Mucosa of gallbladder (tissue), 1 donor: Measurements from ENCODE around the gene FGF12. TPM values are rescaled to one million over a fixed set of nuclear protein-coding genes. Genes with fewer than 3 reads are reported as not detected.
A peak's percentile ranks its signal among the peaks of the same experiment; 100 is the strongest.

Source experiments
- DNase-seq: peaks from one replicate; pipeline ENCODE4 v3.0.0-alpha.2; 2020; ENCODE audit warnings: low spot score
- total RNA-seq: library from RNA; stranded (reverse); gene quantifications from one replicate; pipeline ENCODE4 v1.2.1, GENCODE V29; 2021
- donor health status: DM: no; HTN: no; CAD: no.

Gene FGF12
- total RNA-seq, 1 donor from 2014 or later, result 1.4 TPM

DNA sequence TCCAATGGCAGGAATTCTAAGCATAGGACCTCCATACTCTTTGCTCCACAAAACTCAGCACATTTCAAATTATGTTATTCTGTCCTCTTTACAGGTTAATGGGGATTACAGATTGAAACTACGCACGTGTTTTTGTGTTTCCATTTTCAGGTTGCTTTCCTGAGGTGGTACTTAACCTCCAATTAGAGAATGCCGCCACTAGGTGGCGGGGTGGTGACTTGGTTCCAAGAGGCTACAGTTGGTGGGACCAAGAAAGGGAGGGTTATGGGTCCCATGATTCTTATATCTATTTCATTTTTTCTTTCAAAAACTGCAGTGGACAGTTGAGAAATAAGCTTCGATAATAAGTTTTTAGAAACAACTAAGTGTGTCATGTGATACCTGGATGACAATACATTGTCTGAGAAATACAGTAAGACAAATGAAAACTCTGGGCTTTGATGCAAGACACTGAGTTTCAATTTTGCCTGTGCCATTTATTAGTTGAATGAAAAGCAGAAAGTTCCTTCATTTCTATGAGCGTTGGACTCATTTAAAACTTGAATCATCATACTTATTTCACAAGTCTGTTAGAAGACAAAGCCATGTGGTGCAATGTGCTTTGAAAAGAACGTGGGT lies 539.0 kb downstream of the FGF12 start:
- peak; percentile 40 for DNase-seq

DNA sequence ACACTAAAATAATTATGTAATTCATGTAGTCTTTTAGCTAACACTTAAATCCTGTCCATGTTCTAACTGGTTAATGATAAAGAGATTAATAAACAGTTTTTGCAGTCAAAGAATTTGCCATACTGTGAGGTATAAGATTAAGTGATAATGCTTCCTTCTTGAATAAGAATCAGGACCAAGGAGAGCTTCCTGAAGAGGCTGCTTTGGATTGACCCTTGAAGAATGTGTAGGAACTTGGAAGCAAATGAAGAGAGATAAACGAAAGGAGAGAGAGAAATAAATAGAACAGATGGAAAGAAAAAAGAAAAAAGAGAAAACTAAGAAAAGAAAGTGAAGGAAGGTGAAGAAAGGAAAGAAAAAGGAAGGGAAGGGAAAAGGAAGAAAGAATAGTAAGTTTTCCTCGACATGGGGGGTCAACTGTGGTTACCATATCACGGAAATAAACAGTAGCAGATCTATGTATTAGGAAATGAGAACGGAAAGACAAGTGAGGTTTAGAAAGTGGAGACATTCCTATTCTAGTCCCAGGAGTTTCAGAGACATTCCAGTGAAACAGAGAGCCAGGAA lies 539.8 kb downstream of the FGF12 start:
- no peak for DNase-seq

DNA sequence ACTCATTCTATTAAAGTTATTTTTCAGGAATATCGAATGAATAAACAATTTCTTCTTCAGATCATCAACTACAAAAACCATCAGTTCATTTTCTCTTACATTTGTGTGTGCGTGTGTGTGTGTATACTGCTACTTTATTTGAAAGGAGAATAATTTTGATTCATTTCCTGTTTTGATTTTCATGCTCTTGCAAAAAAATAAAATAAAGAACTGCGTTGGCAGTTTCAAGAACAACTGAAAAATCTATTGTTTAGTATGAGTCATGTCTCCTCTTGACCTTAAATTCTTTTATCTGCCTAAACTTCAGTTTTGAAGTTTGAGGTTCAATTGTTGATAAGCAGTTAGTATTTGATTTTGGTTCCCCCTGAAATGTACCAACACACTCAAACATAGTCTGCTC lies 540.8 kb downstream of the FGF12 start:
- DNase-seq, result no peak

DNA sequence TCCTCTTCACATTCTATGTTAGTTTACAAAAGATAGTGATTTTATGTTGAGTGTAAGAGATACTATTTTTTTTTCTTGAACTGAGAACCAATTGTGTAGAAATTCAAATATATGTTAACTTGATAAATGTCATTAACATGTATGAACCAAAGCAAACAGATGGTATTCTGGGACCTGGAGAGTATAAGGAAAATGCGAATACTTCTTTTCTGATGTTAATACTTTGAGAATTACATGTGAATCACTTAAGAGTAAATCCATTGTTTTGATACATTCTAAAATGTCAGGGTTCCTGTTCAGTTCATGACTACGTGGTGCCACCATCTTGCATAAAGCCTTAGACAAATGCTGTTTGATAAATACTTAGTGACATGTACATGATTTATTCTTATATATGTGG lies 541.3 kb downstream of the FGF12 start:
- no peak for DNase-seq

GRCh38 chr3:192183109-192183508 lies 544.2 kb downstream of the FGF12 start:
- no peak for DNase-seq

- DNase-seq, result no peak
Observed at GRCh38 chr3:192181151-192181550, 546.2 kb downstream of the FGF12 start.

DNA sequence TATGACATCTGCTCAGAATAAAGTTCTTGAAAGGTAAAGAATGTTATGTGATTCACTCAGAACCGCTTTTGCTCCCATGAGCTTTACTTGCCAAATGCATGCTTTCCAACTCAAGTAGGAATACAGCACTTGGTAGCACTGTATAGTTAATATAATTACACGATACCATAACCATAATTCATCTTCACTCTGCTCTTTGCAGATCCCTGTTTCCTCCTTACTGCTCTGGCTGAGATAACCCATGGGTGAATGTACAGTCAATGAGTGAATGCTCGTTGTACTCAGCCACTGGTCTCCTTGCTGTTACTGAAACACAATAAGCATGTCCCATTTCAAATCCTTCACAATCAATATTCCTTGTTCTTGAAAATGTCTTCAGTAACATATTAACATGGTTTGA lies 550.0 kb downstream of the FGF12 start:
- DNase-seq, result no peak

DNA sequence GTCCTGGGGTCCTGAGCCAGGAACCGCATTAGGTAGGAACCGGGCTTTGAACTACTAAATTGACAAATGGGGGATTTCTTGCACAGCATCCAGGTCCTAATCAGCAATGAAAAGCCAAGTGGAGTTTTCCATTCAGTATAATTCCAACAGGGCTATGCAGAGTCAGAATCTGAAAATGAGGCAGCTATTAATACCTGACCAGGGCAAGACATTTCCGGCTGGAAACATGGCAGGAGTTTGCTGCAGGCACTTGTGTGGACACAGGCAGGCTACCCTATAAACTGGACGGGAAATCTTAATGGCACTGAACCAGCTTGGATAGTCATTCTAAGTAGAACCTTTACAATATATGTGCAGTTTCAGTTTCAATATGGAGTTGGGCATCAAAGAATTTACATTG lies 553.1 kb downstream of the FGF12 start:
- DNase-seq, result no peak

GRCh38 chr3:192171213-192171612 lies 556.1 kb downstream of the FGF12 start:
- no peak for DNase-seq

DNA sequence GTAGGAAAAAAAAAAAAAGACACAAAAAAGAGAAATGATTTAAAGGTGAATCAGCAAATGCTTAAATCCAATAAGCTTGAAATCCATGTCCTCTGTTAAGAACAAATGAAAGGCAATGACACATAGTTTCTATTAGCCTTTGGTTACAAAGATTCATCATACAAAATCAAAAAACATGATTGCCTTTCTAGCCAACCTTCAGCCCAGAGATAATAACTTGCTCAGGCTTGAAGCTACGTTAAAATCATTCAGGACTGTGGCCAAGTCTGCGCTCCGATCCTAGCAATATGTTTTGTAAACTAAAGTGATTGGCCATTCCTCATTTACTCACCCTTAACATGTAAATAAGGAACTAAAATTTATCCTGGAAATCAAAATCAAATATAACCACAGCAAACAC lies 556.7 kb downstream of the FGF12 start:
- no peak for DNase-seq

- no peak for DNase-seq
Observed at GRCh38 chr3:192170031-192170430, 557.3 kb downstream of the FGF12 start.

GRCh38 chr3:192169332-192169915 lies 557.9 kb downstream of the FGF12 start:
- DNase-seq, result no peak

GRCh38 chr3:192168202-192168601 lies 559.1 kb downstream of the FGF12 start:
- DNase-seq, result no peak

GRCh38 chr3:192165552-192165951 lies 561.8 kb downstream of the FGF12 start:
- DNase-seq, result no peak

DNA sequence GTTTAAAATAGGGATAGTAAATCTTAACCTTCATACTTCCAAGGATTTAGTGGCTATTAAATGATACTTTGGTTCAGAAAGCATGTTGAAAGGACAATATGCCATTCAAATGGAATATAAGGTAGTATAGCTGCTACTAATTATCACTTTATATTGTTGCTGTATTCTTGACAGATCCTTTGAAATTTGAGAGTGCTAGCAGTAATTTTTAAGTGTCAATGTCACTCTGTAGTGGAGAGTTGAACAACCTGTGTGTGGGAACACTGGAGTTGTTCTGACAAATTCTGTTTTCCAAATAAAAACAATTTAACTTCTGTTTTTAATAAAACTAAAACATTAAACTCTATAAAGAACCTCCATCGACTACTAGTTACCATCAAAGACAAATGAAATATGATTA lies 565.7 kb downstream of the FGF12 start:
- no peak for DNase-seq

DNA sequence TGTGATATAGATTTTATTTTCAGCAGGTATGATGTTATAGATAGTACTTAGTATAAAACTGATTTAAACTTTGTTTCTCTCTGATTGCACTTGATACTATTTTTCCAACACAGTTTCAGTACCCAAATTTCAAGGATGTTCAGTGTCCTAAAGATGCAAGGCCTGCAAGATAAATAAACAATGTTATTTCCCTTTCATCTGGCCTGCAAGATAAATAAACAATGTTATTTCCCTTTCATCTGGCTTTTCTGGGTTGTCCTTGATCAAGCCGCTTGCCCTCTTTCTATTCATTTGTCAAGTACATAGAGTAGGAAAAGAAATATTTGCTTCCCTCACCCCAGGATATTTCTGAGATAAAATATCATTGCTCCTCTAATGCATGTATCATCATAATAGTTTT lies 571.0 kb downstream of the FGF12 start:
- DNase-seq, result no peak

- DNase-seq, result no peak
Observed at GRCh38 chr3:192155194-192155593, 572.1 kb downstream of the FGF12 start.

DNA sequence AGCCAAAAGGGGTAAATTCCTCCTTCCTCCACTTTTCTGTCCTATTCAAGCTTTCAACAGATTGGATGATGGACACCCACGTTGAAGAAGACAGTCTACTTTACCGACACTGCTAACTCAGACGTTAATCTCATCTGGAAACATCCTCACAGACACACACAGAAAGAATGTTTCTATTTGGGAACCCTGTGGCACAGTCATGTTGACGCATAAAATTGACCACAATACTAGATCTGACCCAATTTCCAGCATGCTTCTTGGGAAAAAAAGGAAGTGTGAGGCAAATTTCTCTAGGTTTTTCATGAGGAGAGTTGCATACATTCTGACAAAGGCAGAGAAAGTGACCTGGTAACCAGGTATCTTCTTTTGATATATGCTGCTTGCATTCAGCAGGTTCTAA lies 594.1 kb downstream of the FGF12 start:
- no peak for DNase-seq

DNA sequence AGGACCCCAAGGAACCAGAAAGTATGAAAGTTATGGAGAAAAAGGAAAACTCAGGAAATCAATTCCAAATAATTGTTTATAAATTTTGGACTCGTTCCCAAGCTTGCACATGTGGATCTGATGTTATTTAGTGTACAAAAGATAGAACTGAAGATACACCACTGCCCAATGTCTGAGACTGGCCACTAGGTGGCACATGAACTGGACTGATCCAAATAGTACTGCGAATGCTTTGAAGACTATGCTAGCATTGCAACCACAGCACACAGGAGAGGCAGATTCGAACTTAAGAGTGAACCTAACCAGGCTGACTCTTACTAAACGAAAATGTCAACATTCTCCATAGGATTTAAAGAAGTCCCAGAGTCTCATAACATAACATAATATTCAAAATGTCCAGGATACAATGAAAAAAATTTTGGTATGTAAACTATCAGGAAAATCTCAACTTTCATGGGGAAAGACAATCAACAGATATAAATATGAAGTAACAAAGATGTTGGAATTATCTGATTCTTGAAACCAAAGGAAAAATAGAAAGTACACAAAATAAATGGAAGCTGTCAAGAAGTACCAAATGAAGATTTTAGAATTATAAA lies 596.7 kb downstream of the FGF12 start:
- peak; percentile 39 for DNase-seq

GRCh38 chr3:192129586-192129985 lies 597.8 kb downstream of the FGF12 start:
- no peak for DNase-seq

DNA sequence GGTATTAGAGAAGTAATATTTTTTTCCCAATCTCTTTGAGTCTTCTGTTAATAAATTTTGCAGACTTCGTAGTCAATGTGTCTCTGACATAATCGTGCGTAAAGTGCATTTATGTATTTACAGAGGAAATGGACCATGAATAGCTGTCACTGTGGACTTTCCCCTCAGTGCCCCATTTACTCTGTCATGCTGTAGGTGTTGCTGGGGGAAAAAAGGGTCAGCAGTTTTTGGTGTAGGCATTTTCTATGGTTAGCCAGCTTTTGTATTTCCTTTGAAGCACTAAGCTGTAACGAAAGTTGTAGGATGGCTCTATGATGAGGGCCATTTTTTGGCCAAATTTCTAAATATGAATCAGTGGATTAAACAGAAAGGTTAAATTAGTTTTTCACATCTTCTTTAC lies 598.4 kb downstream of the FGF12 start:
- no peak for DNase-seq

DNA sequence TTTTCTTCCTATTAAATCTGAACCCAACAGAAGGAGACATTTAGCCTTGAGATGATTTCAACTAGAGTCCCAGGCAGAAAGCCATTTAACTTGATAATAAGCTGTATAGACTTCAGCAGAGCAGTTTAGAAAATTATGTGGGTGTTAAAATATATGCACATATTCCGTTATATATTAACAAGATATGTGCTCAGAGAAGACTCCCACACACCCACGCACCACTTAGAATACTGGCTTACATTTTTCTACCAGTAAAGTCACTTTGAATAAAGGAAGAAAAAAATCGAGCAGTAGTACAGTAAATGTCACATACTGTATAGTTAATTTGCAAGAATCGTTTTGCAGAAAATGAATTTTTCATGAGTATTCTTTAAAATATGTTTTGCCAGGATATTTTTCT lies 599.3 kb downstream of the FGF12 start:
- DNase-seq, result no peak

GRCh38 chr3:192122832-192123594 lies 604.3 kb downstream of the FGF12 start:
- DNase-seq, result no peak
